ENCODE results near the gene RGS19. TPM values are rescaled to one million over a fixed set of nuclear protein-coding genes. Genes with fewer than 3 reads are reported as not detected.

The RGS19 gene
- total and polyA plus RNA-seq, 2 donors from 2014 or later = 6.8 to 20.2 TPM

- Histone ChIP-seq H3K4me3 (ENCODE audit: low read length in 3 of 3) (no peak overlapping the region), H3K36me3 (ENCODE audit: control insufficient read depth in 2 of 3, insufficient read depth in 3 of 3, low read length in 3 of 3) (no peaks in the 10 kb centered on the region), H3K9ac (ENCODE audit: low read length in 3 of 3) (no peak overlapping the region), H3K9me3 (ENCODE audit: control insufficient read depth in 2 of 3, insufficient read depth in 1 of 3, low read length in 3 of 3) (no peaks in the 10 kb centered on the region), H3K4me1 (ENCODE audit: control insufficient read depth in 2 of 3, insufficient read depth in 2 of 3, low read depth in 1 of 3, low read length in 3 of 3) (no peaks in the 10 kb centered on the region), H3K27me3 (ENCODE audit: control insufficient read depth, insufficient read depth, low read length) (peaks cover 2% of the 10 kb centered on the region), H3K27ac (ENCODE audit: low read depth in 2 of 2, low read length in 2 of 2) (no peak overlapping the region)
- no peak for FAIRE-seq
- peak in 1 of 5 donors; percentile 59 for DNase-seq
- intact Hi-C loops (cut with DNase I) = no loop called here
- no peak for TF ChIP-seq CTCF (IDR thresholded peaks at IDR 0.05; ENCODE audit: borderline replicate concordance, extremely low read depth, insufficient read depth)
Measured at GRCh38 chr20:64106435-64106961, 27.2 kb upstream of the RGS19 start.

- Histone ChIP-seq H3K27me3 (ENCODE audit: control insufficient read depth, insufficient read depth, low read length) (peaks cover 2% of the 10 kb centered on the region), H3K4me1 (ENCODE audit: control insufficient read depth in 2 of 3, insufficient read depth in 2 of 3, low read depth in 1 of 3, low read length in 3 of 3) (no peaks in the 10 kb centered on the region), H3K27ac (ENCODE audit: low read depth in 2 of 2, low read length in 2 of 2) (no peak overlapping the region), H3K36me3 (ENCODE audit: control insufficient read depth in 2 of 3, insufficient read depth in 3 of 3, low read length in 3 of 3) (no peaks in the 10 kb centered on the region), H3K9ac (ENCODE audit: low read length in 3 of 3) (no peak overlapping the region), H3K4me3 (ENCODE audit: low read length in 3 of 3) (no peak overlapping the region), H3K9me3 (ENCODE audit: control insufficient read depth in 2 of 3, insufficient read depth in 1 of 3, low read length in 3 of 3) (no peaks in the 10 kb centered on the region)
- TF ChIP-seq CTCF (IDR thresholded peaks at IDR 0.05; ENCODE audit: borderline replicate concordance, extremely low read depth, insufficient read depth) = no peak
- no peak for FAIRE-seq
- intact Hi-C loops (cut with DNase I) = no loop called here
- peak in 1 of 5 donors; percentile 56 for DNase-seq
Measured at GRCh38 chr20:64105846-64106434, 26.6 kb upstream of the RGS19 start.

GRCh38 chr20:64104667-64105451, 25.5 kb upstream of the RGS19 start:
- Histone ChIP-seq H3K4me3 (ENCODE audit: low read length in 3 of 3) (no peak overlapping the region), H3K9me3 (ENCODE audit: control insufficient read depth in 2 of 3, insufficient read depth in 1 of 3, low read length in 3 of 3) (no peaks in the 10 kb centered on the region), H3K27me3 (ENCODE audit: control insufficient read depth, insufficient read depth, low read length) (peaks cover 2% of the 10 kb centered on the region), H3K9ac (ENCODE audit: low read length in 3 of 3) (no peak overlapping the region), H3K36me3 (ENCODE audit: control insufficient read depth in 2 of 3, insufficient read depth in 3 of 3, low read length in 3 of 3) (no peaks in the 10 kb centered on the region), H3K27ac (ENCODE audit: low read depth in 2 of 2, low read length in 2 of 2) (no peak overlapping the region), H3K4me1 (ENCODE audit: control insufficient read depth in 2 of 3, insufficient read depth in 2 of 3, low read depth in 1 of 3, low read length in 3 of 3) (no peaks in the 10 kb centered on the region)
- no peak for TF ChIP-seq CTCF (IDR thresholded peaks at IDR 0.05; ENCODE audit: borderline replicate concordance, extremely low read depth, insufficient read depth)
- FAIRE-seq = no peak
- peak in 1 of 5 donors; percentile 58 for DNase-seq
- intact Hi-C loops (cut with DNase I) = no loop called here
